ENCODE data around the gene AGPAT3.

The AGPAT3 gene

GRCh38 chr21:43934716-43935705 lies 70.0 kb downstream of the AGPAT3 start:
- Histone ChIP-seq H3K9ac (ENCODE audit: low read length) (peak overlapping the region; percentile 23), H3K36me3 (ENCODE audit: control insufficient read depth, insufficient read depth, low read length) (no peaks in the 10 kb centered on the region), H3K9me3 (ENCODE audit: control insufficient read depth, low read length) (no peaks in the 10 kb centered on the region), H3K4me1 (ENCODE audit: control insufficient read depth, insufficient read depth, low read length) (peaks cover 32% of the 10 kb centered on the region), H3K27me3 (ENCODE audit: control insufficient read depth, insufficient read depth, low read length) (no peaks in the 10 kb centered on the region), H3K4me3 (ENCODE audit: low read length) (no peak overlapping the region)

GRCh38 chr21:43935711-43936110 lies 70.7 kb downstream of the AGPAT3 start:
- H3K9me3 ChIP-seq (ENCODE audit: control insufficient read depth, low read length): no peaks in the 10 kb centered on the region
- no peaks in the 10 kb centered on the region for H3K27me3 ChIP-seq (ENCODE audit: control insufficient read depth, insufficient read depth, low read length)
- H3K4me3 ChIP-seq (ENCODE audit: low read length): no peak overlapping the region
- H3K4me1 ChIP-seq (ENCODE audit: control insufficient read depth, insufficient read depth, low read length): peaks cover 32% of the 10 kb centered on the region
- no peaks in the 10 kb centered on the region for H3K36me3 ChIP-seq (ENCODE audit: control insufficient read depth, insufficient read depth, low read length)
- H3K9ac ChIP-seq (ENCODE audit: low read length): peak overlapping the region; percentile 23

GRCh38 chr21:43936247-43936967 lies 71.4 kb downstream of the AGPAT3 start:
- H3K4me1 ChIP-seq (ENCODE audit: control insufficient read depth, insufficient read depth, low read length): peaks cover 32% of the 10 kb centered on the region
- H3K9ac ChIP-seq (ENCODE audit: low read length): peak overlapping the region; percentile 23
- no peaks in the 10 kb centered on the region for H3K36me3 ChIP-seq (ENCODE audit: control insufficient read depth, insufficient read depth, low read length)
- no peaks in the 10 kb centered on the region for H3K27me3 ChIP-seq (ENCODE audit: control insufficient read depth, insufficient read depth, low read length)
- H3K9me3 ChIP-seq (ENCODE audit: control insufficient read depth, low read length): no peaks in the 10 kb centered on the region
- H3K4me3 ChIP-seq (ENCODE audit: low read length): no peak overlapping the region

- Histone ChIP-seq H3K36me3 (ENCODE audit: control insufficient read depth, insufficient read depth, low read length) (no peaks in the 10 kb centered on the region), H3K9me3 (ENCODE audit: control insufficient read depth, low read length) (no peaks in the 10 kb centered on the region), H3K27me3 (ENCODE audit: control insufficient read depth, insufficient read depth, low read length) (no peaks in the 10 kb centered on the region), H3K9ac (ENCODE audit: low read length) (no peak overlapping the region), H3K4me1 (ENCODE audit: control insufficient read depth, insufficient read depth, low read length) (peaks cover 32% of the 10 kb centered on the region), H3K4me3 (ENCODE audit: low read length) (no peak overlapping the region)
These were observed 72.2 kb downstream of the AGPAT3 start for GRCh38 chr21:43937051-43937832.

- no peak overlapping the region for H3K9ac ChIP-seq (ENCODE audit: low read length)
- H3K4me3 ChIP-seq (ENCODE audit: low read length): no peak overlapping the region
- H3K36me3 ChIP-seq (ENCODE audit: control insufficient read depth, insufficient read depth, low read length): no peaks in the 10 kb centered on the region
- no peaks in the 10 kb centered on the region for H3K9me3 ChIP-seq (ENCODE audit: control insufficient read depth, low read length)
- H3K4me1 ChIP-seq (ENCODE audit: control insufficient read depth, insufficient read depth, low read length): peaks cover 32% of the 10 kb centered on the region
- H3K27me3 ChIP-seq (ENCODE audit: control insufficient read depth, insufficient read depth, low read length): no peaks in the 10 kb centered on the region
These were observed 72.9 kb downstream of the AGPAT3 start for GRCh38 chr21:43937891-43938309.

GRCh38 chr21:43938751-43939442 lies 73.9 kb downstream of the AGPAT3 start:
- Histone ChIP-seq H3K27me3 (ENCODE audit: control insufficient read depth, insufficient read depth, low read length) (no peaks in the 10 kb centered on the region), H3K9ac (ENCODE audit: low read length) (peak overlapping the region; percentile 50), H3K4me1 (ENCODE audit: control insufficient read depth, insufficient read depth, low read length) (peaks cover 32% of the 10 kb centered on the region), H3K36me3 (ENCODE audit: control insufficient read depth, insufficient read depth, low read length) (no peaks in the 10 kb centered on the region), H3K9me3 (ENCODE audit: control insufficient read depth, low read length) (no peaks in the 10 kb centered on the region), H3K4me3 (ENCODE audit: low read length) (no peak overlapping the region)

- no peaks in the 10 kb centered on the region for H3K36me3 ChIP-seq (ENCODE audit: control insufficient read depth, insufficient read depth, low read length)
- H3K9ac ChIP-seq (ENCODE audit: low read length): no peak overlapping the region
- no peaks in the 10 kb centered on the region for H3K27me3 ChIP-seq (ENCODE audit: control insufficient read depth, insufficient read depth, low read length)
- H3K4me1 ChIP-seq (ENCODE audit: control insufficient read depth, insufficient read depth, low read length): peaks cover 32% of the 10 kb centered on the region
- no peak overlapping the region for H3K4me3 ChIP-seq (ENCODE audit: low read length)
- no peaks in the 10 kb centered on the region for H3K9me3 ChIP-seq (ENCODE audit: control insufficient read depth, low read length)
These were observed 74.7 kb downstream of the AGPAT3 start for GRCh38 chr21:43939443-43940328.

- no peak overlapping the region for H3K4me3 ChIP-seq (ENCODE audit: low read length)
- no peaks in the 10 kb centered on the region for H3K27me3 ChIP-seq (ENCODE audit: control insufficient read depth, insufficient read depth, low read length)
- peaks cover 28% of the 10 kb centered on the region for H3K4me1 ChIP-seq (ENCODE audit: control insufficient read depth, insufficient read depth, low read length)
- H3K9me3 ChIP-seq (ENCODE audit: control insufficient read depth, low read length): no peaks in the 10 kb centered on the region
- no peaks in the 10 kb centered on the region for H3K36me3 ChIP-seq (ENCODE audit: control insufficient read depth, insufficient read depth, low read length)
- H3K9ac ChIP-seq (ENCODE audit: low read length): no peak overlapping the region
These were observed 75.5 kb downstream of the AGPAT3 start for GRCh38 chr21:43940329-43941050.

- Histone ChIP-seq H3K4me1 (ENCODE audit: control insufficient read depth, insufficient read depth, low read length) (peaks cover 11% of the 10 kb centered on the region), H3K9me3 (ENCODE audit: control insufficient read depth, low read length) (no peaks in the 10 kb centered on the region), H3K27me3 (ENCODE audit: control insufficient read depth, insufficient read depth, low read length) (no peaks in the 10 kb centered on the region), H3K4me3 (ENCODE audit: low read length) (no peak overlapping the region), H3K36me3 (ENCODE audit: control insufficient read depth, insufficient read depth, low read length) (peaks cover 6% of the 10 kb centered on the region), H3K9ac (ENCODE audit: low read length) (no peak overlapping the region)
These were observed 77.2 kb downstream of the AGPAT3 start for GRCh38 chr21:43942201-43942600.

GRCh38 chr21:43942621-43943020 lies 77.6 kb downstream of the AGPAT3 start:
- no peak overlapping the region for H3K9ac ChIP-seq (ENCODE audit: low read length)
- no peaks in the 10 kb centered on the region for H3K9me3 ChIP-seq (ENCODE audit: control insufficient read depth, low read length)
- peaks cover 10% of the 10 kb centered on the region for H3K4me1 ChIP-seq (ENCODE audit: control insufficient read depth, insufficient read depth, low read length)
- H3K4me3 ChIP-seq (ENCODE audit: low read length): no peak overlapping the region
- H3K27me3 ChIP-seq (ENCODE audit: control insufficient read depth, insufficient read depth, low read length): no peaks in the 10 kb centered on the region
- H3K36me3 ChIP-seq (ENCODE audit: control insufficient read depth, insufficient read depth, low read length): peaks cover 7% of the 10 kb centered on the region
